OCI-LY1 (cell line): ENCODE measurements around the gene DGKA.
A peak's percentile ranks its signal among the peaks of the same experiment; 100 is the strongest.

Experiments
- H2AFZ ChIP-seq: fragments of 200-600 bp; sonication (generic), shearing (Covaris generic); 2 replicates; pipeline ENCODE4 v1.6.0; 2014; ENCODE audit warnings: antibody characterized with exemption, mild to moderate bottlenecking, low read length
- H3F3A ChIP-seq: fragments of 200-600 bp; sonication (generic), shearing (Covaris generic); 2 replicates; pipeline ENCODE4 v1.6.0; 2014; ENCODE audit warnings: mild to moderate bottlenecking, antibody characterized with exemption, low read length, moderate library complexity; ENCODE audit not compliant: insufficient read depth
- H3K27ac ChIP-seq: fragments of 200-600 bp; sonication (generic); 2 replicates; pipeline ENCODE4 v1.5.1; 2014; ENCODE audit warnings: low read length, mixed run types, mild to moderate bottlenecking, low read depth; ENCODE audit not compliant: poor library complexity, severe bottlenecking
- H3K27me3 ChIP-seq: fragments of 200-600 bp; sonication (generic); 2 replicates; pipeline ENCODE4 v1.6.0; 2014; ENCODE audit warnings: antibody characterized with exemption, mild to moderate bottlenecking, low read length, moderate library complexity; ENCODE audit not compliant: insufficient read depth
- H3K36me3 ChIP-seq: fragments of 200-600 bp; sonication (generic); 2 replicates; pipeline ENCODE4 v1.6.1; 2014; ENCODE audit warnings: mild to moderate bottlenecking, antibody characterized with exemption, low read length, moderate library complexity, mixed read lengths; ENCODE audit not compliant: insufficient read depth
- H3K4me1 ChIP-seq: fragments of 200-600 bp; sonication (generic); 2 replicates; pipeline ENCODE4 v1.5.1; 2014; ENCODE audit warnings: mild to moderate bottlenecking, low read length, moderate library complexity; ENCODE audit not compliant: insufficient read depth, severe bottlenecking
- H3K4me2 ChIP-seq: fragments of 200-600 bp; sonication (generic), shearing (Covaris generic); 2 replicates; pipeline ENCODE4 v1.6.1; 2014; ENCODE audit warnings: low read length
- H3K4me3 ChIP-seq: fragments of 200-600 bp; sonication (generic); 2 replicates; pipeline ENCODE4 v1.5.1; 2014; ENCODE audit warnings: low read length, low read depth, mild to moderate bottlenecking, mixed read lengths; ENCODE audit not compliant: poor library complexity, severe bottlenecking
- H3K79me2 ChIP-seq: fragments of 200-600 bp; shearing (Covaris generic); 2 replicates; pipeline ENCODE4 v1.6.1; 2016; ENCODE audit warnings: mixed run types, low read length, mixed read lengths; ENCODE audit not compliant: insufficient read depth
- H3K9ac ChIP-seq: fragments of 200-600 bp; sonication (generic), shearing (Covaris generic); 2 replicates; pipeline ENCODE4 v1.6.1; 2014; ENCODE audit warnings: mild to moderate bottlenecking, low read length, mixed read lengths
- H3K9me2 ChIP-seq: fragments of 200-600 bp; sonication (generic), shearing (Covaris generic); 2 replicates; pipeline ENCODE4 v1.6.1; 2014; ENCODE audit warnings: low read depth, mild to moderate bottlenecking, low read length, mixed read lengths
- H3K9me3 ChIP-seq: fragments of 200-600 bp; shearing (Covaris generic); 2 replicates; pipeline ENCODE4 v1.6.1; 2014; ENCODE audit warnings: low read length, mixed read lengths
- H4K20me1 ChIP-seq: fragments of 200-600 bp; sonication (generic), shearing (Covaris generic); 2 replicates; pipeline ENCODE4 v1.6.0; 2016; ENCODE audit warnings: mild to moderate bottlenecking, low read length; ENCODE audit not compliant: insufficient read depth
- CTCF ChIP-seq: fragments of 200-600 bp; sonication (generic), shearing (Covaris generic); IDR thresholded peaks from 2 replicates; pipeline ENCODE4 v1.5.1; 2017; ENCODE audit warnings: mild to moderate bottlenecking, antibody characterized with exemption, low read length, moderate library complexity, mixed read lengths
- EZH2 ChIP-seq: fragments of 200-600 bp; sonication (generic), shearing (Covaris generic); IDR thresholded peaks from 2 replicates; pipeline ENCODE4 v1.8.0; 2017; ENCODE audit warnings: borderline replicate concordance, mixed run types, mild to moderate bottlenecking, antibody characterized with exemption, low read length, moderate library complexity, mixed read lengths

Gene DGKA

GRCh38 chr12:55955344-55955743 is 24.4 kb downstream of the DGKA start:
- Histone ChIP-seq H3F3A (no peaks in the 10 kb centered on the region), H3K27ac (no peak overlapping the region), H3K4me3 (no peak overlapping the region)

GRCh38 chr12:55955800-55956508 is 25.0 kb downstream of the DGKA start:
- Histone ChIP-seq H3K9me3 (no peaks in the 10 kb centered on the region), H3K27ac (no peak overlapping the region), H3K4me3 (no peak overlapping the region), H3K4me1 (no peaks in the 10 kb centered on the region), H3K4me2 (no peak overlapping the region), H3K9me2 (no peaks in the 10 kb centered on the region), H3K27me3 (no peaks in the 10 kb centered on the region), H3F3A (no peaks in the 10 kb centered on the region), H3K79me2 (no peaks in the 10 kb centered on the region), H4K20me1 (no peaks in the 10 kb centered on the region), H3K36me3 (peaks cover 35% of the 10 kb centered on the region), H3K9ac (no peak overlapping the region), H2AFZ (no peak overlapping the region)
- TF ChIP-seq EZH2 (no peak), CTCF (peak; percentile 50)

More at GRCh38 chr12:55955344-55955743, 24.4 kb downstream of the DGKA start:
- no peaks in the 10 kb centered on the region for H3K27me3 ChIP-seq
- peaks cover 36% of the 10 kb centered on the region for H3K36me3 ChIP-seq
- no peaks in the 10 kb centered on the region for H3K9me2 ChIP-seq
- H3K4me2 ChIP-seq = no peak overlapping the region
- TF ChIP-seq CTCF (no peak), EZH2 (no peak)
- no peaks in the 10 kb centered on the region for H3K9me3 ChIP-seq
- H3K79me2 ChIP-seq = no peaks in the 10 kb centered on the region
- H4K20me1 ChIP-seq = no peaks in the 10 kb centered on the region
- H3K4me1 ChIP-seq = no peaks in the 10 kb centered on the region
- no peak overlapping the region for H3K9ac ChIP-seq
- no peak overlapping the region for H2AFZ ChIP-seq

DNA sequence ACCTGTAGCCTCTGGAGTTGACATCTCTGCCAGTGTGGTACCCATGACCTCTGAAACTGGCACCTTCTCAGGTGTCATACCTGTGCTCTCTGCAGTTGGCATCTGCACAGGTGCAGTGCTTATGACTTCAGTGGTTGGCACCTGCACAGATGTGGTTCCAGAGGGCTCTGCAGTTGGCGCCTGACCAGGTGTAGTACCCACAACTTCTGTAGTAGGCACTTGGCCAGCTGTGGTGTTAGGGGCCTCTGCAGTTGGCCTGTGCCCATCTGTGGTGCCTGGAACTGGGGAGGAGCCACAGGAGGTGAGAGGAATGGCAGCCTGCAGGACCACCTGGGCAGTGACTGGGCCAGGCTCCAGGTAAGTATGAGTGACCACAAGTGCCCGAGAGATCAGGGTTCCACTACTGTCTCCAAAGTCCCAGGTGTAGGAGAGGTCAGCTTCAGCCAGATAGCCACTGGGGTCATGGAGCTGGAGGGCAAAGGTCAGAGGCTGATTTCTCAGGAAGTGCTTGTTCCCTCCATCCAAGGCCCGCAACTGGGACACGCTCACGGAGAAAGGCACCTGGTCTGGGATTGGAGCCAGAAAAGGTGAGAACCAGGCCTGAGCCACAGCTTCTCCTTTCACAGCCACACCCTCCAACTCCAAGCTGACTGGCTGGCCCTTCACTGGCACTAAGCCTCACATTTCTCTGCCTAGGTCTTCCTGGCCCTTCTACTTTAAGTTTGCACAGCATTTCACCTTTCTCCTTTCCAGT is 26.3 kb downstream of the DGKA start:
- H3K9me3 ChIP-seq = no peaks in the 10 kb centered on the region
- no peak overlapping the region for H3K9ac ChIP-seq
- H3K27me3 ChIP-seq = no peaks in the 10 kb centered on the region
- no peak overlapping the region for H3K27ac ChIP-seq
- no peak overlapping the region for H3K4me2 ChIP-seq
- no peaks in the 10 kb centered on the region for H3F3A ChIP-seq
- TF ChIP-seq EZH2 (no peak), CTCF (no peak)
- no peaks in the 10 kb centered on the region for H3K9me2 ChIP-seq
- H2AFZ ChIP-seq = no peak overlapping the region
- no peaks in the 10 kb centered on the region for H3K79me2 ChIP-seq
- no peaks in the 10 kb centered on the region for H4K20me1 ChIP-seq
- H3K4me3 ChIP-seq = no peak overlapping the region
- peaks cover 21% of the 10 kb centered on the region for H3K36me3 ChIP-seq
- H3K4me1 ChIP-seq = no peaks in the 10 kb centered on the region
